GM18498 (cell line): Measurements from ENCODE around the gene HPDL.

Experiments
- ATAC-seq: cut with Tn5 transposase; IDR thresholded peaks from one replicate; pipeline ENCODE4 v1.9.1; 2021; ENCODE audit warnings: mild to moderate bottlenecking, moderate library complexity; ENCODE audit not compliant: unreplicated experiment

HPDL gene

GRCh38 chr1:45321444-45321843 lies 5.3 kb upstream of the HPDL start:
- ATAC-seq = no peak

GRCh38 chr1:45322486-45323040 lies 4.1 kb upstream of the HPDL start:
- no peak for ATAC-seq

GRCh38 chr1:45325851-45326506 lies 716 bp upstream of the HPDL start:
- no peak for ATAC-seq

GRCh38 chr1:45327644-45328515 lies 1.2 kb downstream of the HPDL start:
- no peak for ATAC-seq

GRCh38 chr1:45328680-45329079 lies 2.0 kb downstream of the HPDL start:
- no peak for ATAC-seq

- no peak for ATAC-seq
These were observed 2.8 kb downstream of the HPDL start for GRCh38 chr1:45329445-45329844.

GRCh38 chr1:45331436-45332345 lies 5.0 kb downstream of the HPDL start:
- no peak for ATAC-seq

GRCh38 chr1:45332346-45332720 lies 5.6 kb downstream of the HPDL start:
- ATAC-seq = no peak

- ATAC-seq = no peak
These were observed 7.9 kb downstream of the HPDL start for GRCh38 chr1:45334308-45335245.

GRCh38 chr1:45335855-45336324 lies 9.2 kb downstream of the HPDL start:
- no peak for ATAC-seq

- no peak for ATAC-seq
These were observed 11.1 kb downstream of the HPDL start for GRCh38 chr1:45337630-45338325.

GRCh38 chr1:45339789-45340558 lies 13.3 kb downstream of the HPDL start, which contains the start of the genes MUTYH and TOE1:
TSS of gene MUTYH (minus strand) at chr1:45340440. CDS start at chr1:45334505, 5,935 bp downstream.
TSS of gene TOE1 (plus strand) at chr1:45340170. CDS start at chr1:45340253, 83 bp downstream.
- ATAC-seq = peak; percentile 90

- ATAC-seq = no peak
These were observed 14.2 kb downstream of the HPDL start for GRCh38 chr1:45340816-45341466.

GRCh38 chr1:45344499-45344898 lies 17.8 kb downstream of the HPDL start:
- no peak for ATAC-seq

- ATAC-seq = no peak
These were observed 18.3 kb downstream of the HPDL start for GRCh38 chr1:45345014-45345413.

- no peak for ATAC-seq
These were observed 19.8 kb downstream of the HPDL start for GRCh38 chr1:45346473-45346872.

GRCh38 chr1:45348020-45348419 lies 21.3 kb downstream of the HPDL start:
- no peak for ATAC-seq

GRCh38 chr1:45348609-45348965 lies 21.9 kb downstream of the HPDL start:
- no peak for ATAC-seq
